SK-N-MC (cell line): ENCODE data around the gene BTNL8.

Experiments used
- DNase-seq: peaks from one replicate; pipeline ENCODE4 v3.0.0-alpha.2; 2011; ENCODE audit warnings: low read depth, low spot score
- H3K27ac ChIP-seq: fragments of 200-600 bp; sonication (generic); 2 replicates; pipeline ENCODE4 v1.5.1; 2016; ENCODE audit warnings: mixed run types
- H3K36me3 ChIP-seq: fragments of 200-600 bp; sonication (generic); 2 replicates; pipeline ENCODE4 v1.6.1; 2017; ENCODE audit warnings: antibody characterized with exemption, low read length, mixed read lengths; ENCODE audit not compliant: insufficient read depth
- H3K4me3 ChIP-seq: fragments of 200-600 bp; sonication (generic); 2 replicates; pipeline ENCODE4 v1.5.1; 2016
- H3K9ac ChIP-seq: fragments of 200-600 bp; sonication (generic); 2 replicates; pipeline ENCODE4 v1.8.0; 2017; ENCODE audit warnings: mixed run types, mixed read lengths; ENCODE audit not compliant: insufficient read length
- H3K9me3 ChIP-seq: fragments of 200-600 bp; sonication (generic); 2 replicates; pipeline ENCODE4 v1.6.1; 2017; ENCODE audit warnings: low read depth, mild to moderate bottlenecking, antibody characterized with exemption, low read length, moderate library complexity, mixed read lengths
- EZH2 ChIP-seq: fragments of 200-600 bp; sonication (generic); IDR thresholded peaks from one replicate; pipeline ENCODE4 v1.6.1; 2017; ENCODE audit warnings: antibody characterized with exemption
- FOXP2 ChIP-seq: optimal IDR thresholded peaks from 2 replicates; pipeline ENCODE3; 2011; ENCODE audit warnings: mild to moderate bottlenecking, moderate library complexity; ENCODE audit not compliant: insufficient read depth; ENCODE audit errors: extremely low read length, control extremely low read depth
- POLR2AphosphoS5 ChIP-seq: IDR thresholded peaks from 2 replicates; pipeline ENCODE4 v1.6.1; 2012; ENCODE audit warnings: mild to moderate bottlenecking, low read depth, low read length, borderline replicate concordance

BTNL8 gene

GRCh38 chr5:180922932-180923331, 24.0 kb downstream of the BTNL8 start:
- Histone ChIP-seq H3K9me3 (no peaks in the 10 kb centered on the region), H3K27ac (no peak overlapping the region), H3K36me3 (no peaks in the 10 kb centered on the region), H3K4me3 (no peak overlapping the region), H3K9ac (no peak overlapping the region)
- no peak for TF ChIP-seq FOXP2
- TF ChIP-seq EZH2 = no peak
- TF ChIP-seq POLR2AphosphoS5 = no peak
- DNase-seq = no peak

- H3K36me3 ChIP-seq = no peaks in the 10 kb centered on the region
- no peak overlapping the region for H3K27ac ChIP-seq
- TF ChIP-seq EZH2 = no peak
- no peak for TF ChIP-seq POLR2AphosphoS5
- TF ChIP-seq FOXP2 = no peak
- no peak overlapping the region for H3K4me3 ChIP-seq
- H3K9ac ChIP-seq = no peak overlapping the region
- no peaks in the 10 kb centered on the region for H3K9me3 ChIP-seq
- DNase-seq = no peak
Observed at GRCh38 chr5:180932660-180933059, 33.7 kb downstream of the BTNL8 start.

GRCh38 chr5:180935203-180935602, 36.2 kb downstream of the BTNL8 start:
- no peaks in the 10 kb centered on the region for H3K9me3 ChIP-seq
- H3K9ac ChIP-seq = no peak overlapping the region
- no peak overlapping the region for H3K4me3 ChIP-seq
- no peak overlapping the region for H3K27ac ChIP-seq
- no peaks in the 10 kb centered on the region for H3K36me3 ChIP-seq
- TF ChIP-seq EZH2 (no peak), POLR2AphosphoS5 (no peak), FOXP2 (no peak)
- DNase-seq = no peak

- no peak for DNase-seq
- no peak for TF ChIP-seq POLR2AphosphoS5
- no peak for TF ChIP-seq FOXP2
- TF ChIP-seq EZH2 = no peak
- Histone ChIP-seq H3K9me3 (no peaks in the 10 kb centered on the region), H3K9ac (no peak overlapping the region), H3K4me3 (no peak overlapping the region), H3K36me3 (no peaks in the 10 kb centered on the region), H3K27ac (no peak overlapping the region)
Observed at GRCh38 chr5:180938294-180938693, 39.3 kb downstream of the BTNL8 start.

GRCh38 chr5:180950291-180950949, 51.5 kb downstream of the BTNL8 start:
- DNase-seq = no peak
- Histone ChIP-seq H3K9me3 (no peaks in the 10 kb centered on the region), H3K27ac (no peak overlapping the region), H3K4me3 (no peak overlapping the region), H3K36me3 (no peaks in the 10 kb centered on the region), H3K9ac (no peak overlapping the region)
- TF ChIP-seq FOXP2 (no peak), EZH2 (no peak), POLR2AphosphoS5 (no peak)

- TF ChIP-seq POLR2AphosphoS5 = no peak
- no peak for TF ChIP-seq EZH2
- TF ChIP-seq FOXP2 = no peak
- H3K9ac ChIP-seq = no peak overlapping the region
- no peak overlapping the region for H3K4me3 ChIP-seq
- H3K9me3 ChIP-seq = no peaks in the 10 kb centered on the region
- H3K27ac ChIP-seq = no peak overlapping the region
- H3K36me3 ChIP-seq = no peaks in the 10 kb centered on the region
- no peak for DNase-seq
Observed at GRCh38 chr5:180959661-180960060, 60.7 kb downstream of the BTNL8 start.

GRCh38 chr5:180960209-180960608, 61.2 kb downstream of the BTNL8 start:
- no peaks in the 10 kb centered on the region for H3K36me3 ChIP-seq
- no peak for DNase-seq
- TF ChIP-seq FOXP2 = no peak
- TF ChIP-seq EZH2 = no peak
- TF ChIP-seq POLR2AphosphoS5 = no peak
- H3K9me3 ChIP-seq = no peaks in the 10 kb centered on the region
- no peak overlapping the region for H3K4me3 ChIP-seq
- H3K27ac ChIP-seq = no peak overlapping the region
- H3K9ac ChIP-seq = no peak overlapping the region

GRCh38 chr5:180969406-180969805, 70.4 kb downstream of the BTNL8 start:
- H3K9me3 ChIP-seq = no peaks in the 10 kb centered on the region
- TF ChIP-seq FOXP2 (no peak), POLR2AphosphoS5 (no peak), EZH2 (no peak)
- no peaks in the 10 kb centered on the region for H3K36me3 ChIP-seq
- H3K9ac ChIP-seq = no peak overlapping the region
- no peak overlapping the region for H3K27ac ChIP-seq
- no peak for DNase-seq
- no peak overlapping the region for H3K4me3 ChIP-seq

GRCh38 chr5:180970336-180970735, 71.4 kb downstream of the BTNL8 start:
- Histone ChIP-seq H3K4me3 (no peak overlapping the region), H3K9me3 (no peaks in the 10 kb centered on the region), H3K27ac (no peak overlapping the region), H3K36me3 (no peaks in the 10 kb centered on the region), H3K9ac (no peak overlapping the region)
- no peak for TF ChIP-seq FOXP2
- no peak for TF ChIP-seq POLR2AphosphoS5
- TF ChIP-seq EZH2 = no peak
- no peak for DNase-seq
